HCT116 (cell line): Measurements from ENCODE around the gene SCGB3A2.

ENCODE experiments used
- TCF7L2 ChIP-seq: IDR thresholded peaks from 2 replicates; pipeline ENCODE4 v1.7.0; 2011; ENCODE audit warnings: borderline replicate concordance, inconsistent platforms; ENCODE audit not compliant: insufficient read depth, insufficient read length; ENCODE audit errors: extremely low read depth
- YY1 ChIP-seq: IDR thresholded peaks from 2 replicates; pipeline ENCODE4 v1.6.1; 2011; ENCODE audit warnings: low read length, low read depth, moderate library complexity, mild to moderate bottlenecking; ENCODE audit not compliant: insufficient replicate concordance; ENCODE audit errors: extremely low read depth
- TF ChIP-seq, protein P1 (sequence below): IDR thresholded peaks from 2 replicates; pipeline ENCODE4 v1.6.1; 2012
- TF ChIP-seq, protein P2 (sequence below), 3 experiments: fragments of 200-600 bp in 1 of 3; sonication (generic) in 1 of 3; IDR thresholded peaks in 2 of 3; conservative IDR thresholded peaks in 1 of 3; 2 replicates each; pipeline ENCODE4 v1.5.1; 2012 to 2017; ENCODE audit warnings: low read depth in 2 of 3, low read length in 2 of 3, antibody characterized with exemption in 1 of 3, borderline replicate concordance in 1 of 3, control low read depth in 1 of 3, mild to moderate bottlenecking in 1 of 3, mixed read lengths in 1 of 3, mixed run types in 1 of 3, moderate library complexity in 1 of 3; ENCODE audit not compliant: insufficient read depth in 1 of 3

DNA sequence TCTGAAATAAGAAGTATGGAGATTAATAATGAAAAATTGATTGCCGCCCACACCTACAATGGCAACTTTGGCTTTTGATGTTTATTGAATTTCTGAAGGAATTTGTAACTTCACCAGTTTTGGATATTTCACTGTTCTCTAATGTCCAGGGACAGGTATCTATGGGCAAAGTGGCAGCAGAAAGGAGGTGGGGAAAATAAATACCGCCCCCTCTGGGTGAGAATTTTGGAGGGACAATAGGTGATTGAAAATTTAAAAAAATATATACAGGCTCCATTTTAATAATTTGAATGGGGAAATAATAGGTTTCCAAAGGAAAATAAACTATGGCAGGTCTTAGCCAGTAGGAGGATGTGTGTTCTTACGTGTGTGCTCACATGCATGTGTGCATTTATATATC is 1.3 kb downstream of the SCGB3A2 start:
- TF ChIP-seq, protein P1, sequence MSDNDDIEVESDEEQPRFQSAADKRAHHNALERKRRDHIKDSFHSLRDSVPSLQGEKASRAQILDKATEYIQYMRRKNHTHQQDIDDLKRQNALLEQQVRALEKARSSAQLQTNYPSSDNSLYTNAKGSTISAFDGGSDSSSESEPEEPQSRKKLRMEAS = no peak
- TF ChIP-seq, protein P2, sequence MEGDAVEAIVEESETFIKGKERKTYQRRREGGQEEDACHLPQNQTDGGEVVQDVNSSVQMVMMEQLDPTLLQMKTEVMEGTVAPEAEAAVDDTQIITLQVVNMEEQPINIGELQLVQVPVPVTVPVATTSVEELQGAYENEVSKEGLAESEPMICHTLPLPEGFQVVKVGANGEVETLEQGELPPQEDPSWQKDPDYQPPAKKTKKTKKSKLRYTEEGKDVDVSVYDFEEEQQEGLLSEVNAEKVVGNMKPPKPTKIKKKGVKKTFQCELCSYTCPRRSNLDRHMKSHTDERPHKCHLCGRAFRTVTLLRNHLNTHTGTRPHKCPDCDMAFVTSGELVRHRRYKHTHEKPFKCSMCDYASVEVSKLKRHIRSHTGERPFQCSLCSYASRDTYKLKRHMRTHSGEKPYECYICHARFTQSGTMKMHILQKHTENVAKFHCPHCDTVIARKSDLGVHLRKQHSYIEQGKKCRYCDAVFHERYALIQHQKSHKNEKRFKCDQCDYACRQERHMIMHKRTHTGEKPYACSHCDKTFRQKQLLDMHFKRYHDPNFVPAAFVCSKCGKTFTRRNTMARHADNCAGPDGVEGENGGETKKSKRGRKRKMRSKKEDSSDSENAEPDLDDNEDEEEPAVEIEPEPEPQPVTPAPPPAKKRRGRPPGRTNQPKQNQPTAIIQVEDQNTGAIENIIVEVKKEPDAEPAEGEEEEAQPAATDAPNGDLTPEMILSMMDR (IDR thresholded peaks at IDR 0.05 in 2 of 3, conservative IDR thresholded peaks at IDR 0.05 in 1 of 3; ENCODE audit: borderline replicate concordance in 1 of 3, insufficient read depth in 1 of 3, low read depth in 2 of 3, low read length in 2 of 3) = 0 out of 6 replicates have a peak, but pooled peaks of 1 of the 3 experiments have one; percentile 8
- no peak for TF ChIP-seq TCF7L2
- no peak for TF ChIP-seq YY1
